ENCODE measurements around the gene CD300E.
A peak's percentile ranks its signal among the peaks of the same experiment; 100 is the strongest.
"Not testable (repeated sequence)": the region's sequence is repeated elsewhere in the genome, so short reads cannot be mapped to it uniquely, and the experiment has no call there.

CD300E gene

GRCh38 chr17:74623693-74624093 is at the start of gene CD300E:
CD300E (minus strand) TSS chr17:74623738; CDS start chr17:74623621, 117 bp downstream.
- no peak for DNase-seq (ENCODE audit: low read depth in 2 of 2)

GRCh38 chr17:74671031-74671771 is 47.7 kb upstream of the CD300E start:
- DNase-seq (ENCODE audit: low read depth in 2 of 2) = peak; percentile 65 to 76

DNA sequence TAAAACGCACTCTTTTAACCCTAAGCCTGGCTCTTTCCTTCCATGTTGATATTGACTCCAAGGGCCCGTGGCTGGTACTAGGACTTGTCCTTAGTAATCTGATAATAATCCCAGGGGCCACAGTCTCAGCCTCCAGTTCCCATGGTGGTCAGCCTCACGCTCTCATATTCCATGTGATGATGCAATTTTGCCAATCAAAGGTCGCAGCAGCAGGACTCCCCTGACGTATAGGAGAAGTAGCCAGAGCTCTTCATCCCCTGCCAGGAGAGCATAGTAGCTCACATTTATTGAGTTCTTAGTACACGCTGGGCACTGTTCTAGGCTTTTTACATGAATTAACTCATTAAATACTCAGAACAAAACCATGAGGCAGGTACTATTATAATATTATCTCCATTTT is 46.8 kb upstream of the CD300E start:
- DNase-seq (ENCODE audit: low read depth in 2 of 2) = no peak

DNA sequence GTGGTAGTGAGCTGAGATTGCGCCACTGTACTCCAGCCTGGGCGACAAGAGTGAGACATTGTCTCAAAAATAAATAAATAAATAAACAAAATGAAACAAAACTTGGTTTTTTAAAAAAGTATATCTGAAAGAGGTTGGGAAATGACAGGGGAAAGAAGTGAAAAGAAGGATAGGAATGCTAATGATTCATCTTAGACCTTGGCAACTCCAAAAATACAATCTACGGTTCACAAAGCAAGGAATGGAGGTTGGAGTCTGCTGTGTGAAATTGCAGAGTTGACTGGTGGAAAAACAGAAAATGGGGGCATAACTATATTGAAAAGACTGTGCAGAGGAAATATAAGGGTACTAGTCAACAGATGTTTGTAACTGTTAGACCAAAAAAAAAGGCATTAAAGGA is 40.0 kb upstream of the CD300E start:
- DNase-seq (ENCODE audit: low read depth in 2 of 2) = no peak

GRCh38 chr17:74659889-74660288 is 36.4 kb upstream of the CD300E start:
- no peak for DNase-seq (ENCODE audit: low read depth in 2 of 2)

GRCh38 chr17:74658620-74659019 is 35.1 kb upstream of the CD300E start:
- DNase-seq (ENCODE audit: low read depth in 2 of 2) = no peak

GRCh38 chr17:74654742-74655141 is 31.2 kb upstream of the CD300E start:
- DNase-seq (ENCODE audit: low read depth in 2 of 2) = no peak

DNA sequence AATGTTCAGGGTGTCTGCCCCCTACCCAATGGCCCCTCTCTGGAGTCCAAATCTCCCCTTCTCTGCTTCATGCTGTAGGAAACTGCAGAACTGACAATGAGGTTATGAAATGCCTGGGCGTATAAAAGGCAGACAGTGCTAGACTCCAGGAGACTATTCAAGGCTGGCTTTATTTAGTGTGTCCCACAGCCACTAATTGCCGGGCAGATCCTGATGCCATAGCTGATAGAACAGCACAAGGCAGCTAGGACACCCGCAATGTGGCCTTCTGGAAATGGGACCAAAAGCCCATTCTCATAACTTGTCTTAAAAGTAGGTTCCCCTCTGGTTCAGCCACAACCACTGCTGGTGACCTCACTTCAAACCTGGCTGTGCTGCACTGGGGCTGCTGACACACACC is 28.5 kb upstream of the CD300E start:
- no peak for DNase-seq (ENCODE audit: low read depth in 2 of 2)

DNA sequence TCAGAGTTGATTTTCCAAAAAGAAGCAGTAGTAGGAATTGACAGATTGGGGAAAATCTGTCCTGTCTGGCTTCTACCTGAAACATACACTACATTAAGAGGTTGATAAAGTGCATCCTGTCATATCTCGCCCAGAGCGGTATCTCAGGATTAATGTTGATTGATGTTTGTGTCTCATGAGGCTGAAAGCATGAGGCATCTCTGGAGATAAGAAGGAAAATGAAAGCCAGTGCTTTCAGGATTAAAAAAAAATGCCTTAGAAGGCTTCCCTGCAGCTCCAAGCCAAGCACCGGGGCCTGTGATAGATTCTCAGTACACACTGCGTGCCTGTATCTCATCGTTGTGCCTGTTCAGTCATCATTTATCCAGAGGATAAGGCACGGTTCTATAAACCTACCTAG is 26.4 kb upstream of the CD300E start:
- DNase-seq (ENCODE audit: low read depth in 2 of 2) = no peak

- DNase-seq (ENCODE audit: low read depth in 2 of 2) = no peak
Observed at GRCh38 chr17:74647871-74648672, 24.5 kb upstream of the CD300E start.

GRCh38 chr17:74646231-74646630 is 22.7 kb upstream of the CD300E start:
- no peak for DNase-seq (ENCODE audit: low read depth in 2 of 2)

GRCh38 chr17:74645010-74645409 is 21.5 kb upstream of the CD300E start:
- no peak for DNase-seq (ENCODE audit: low read depth in 2 of 2)

DNA sequence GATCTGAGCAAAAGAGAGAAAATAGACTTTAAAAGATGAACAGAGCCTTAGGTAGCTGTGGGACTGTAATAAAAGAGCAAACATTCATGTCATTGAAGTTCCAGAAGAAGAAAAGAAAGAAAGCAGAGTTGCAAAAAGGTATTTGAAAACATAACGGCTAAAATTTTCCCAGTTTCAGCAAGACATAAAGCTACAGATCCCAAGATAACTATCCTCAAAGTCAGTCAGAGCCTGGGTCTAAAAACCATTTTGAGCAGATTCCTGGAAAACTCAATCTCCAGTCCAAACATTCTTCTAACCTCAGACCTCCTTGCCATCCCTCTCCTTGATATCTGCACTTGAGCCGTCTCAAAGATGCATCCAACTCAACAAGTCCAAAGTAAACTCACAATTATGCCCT is 20.9 kb upstream of the CD300E start:
- no peak for DNase-seq (ENCODE audit: low read depth in 2 of 2)

DNA sequence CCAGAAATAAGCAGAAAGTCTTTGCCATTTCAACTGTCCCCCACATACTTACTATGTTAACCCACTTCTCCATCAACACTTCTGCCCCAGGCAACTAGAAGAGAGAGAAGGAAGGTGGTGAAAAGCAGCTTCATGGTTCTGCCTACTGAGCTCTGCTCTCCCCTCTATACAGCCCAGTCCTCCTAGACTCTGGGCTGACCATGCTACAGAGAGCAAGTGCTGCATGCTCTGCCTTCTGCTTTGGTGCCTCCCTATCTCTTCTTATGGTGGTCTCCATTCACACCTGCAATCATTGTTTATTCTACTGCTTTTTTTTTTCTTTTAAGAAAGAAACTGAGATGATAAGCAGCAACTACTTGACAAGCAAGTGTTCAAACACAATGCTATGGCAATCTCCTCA is 20.3 kb upstream of the CD300E start:
- no peak for DNase-seq (ENCODE audit: low read depth in 2 of 2)

DNA sequence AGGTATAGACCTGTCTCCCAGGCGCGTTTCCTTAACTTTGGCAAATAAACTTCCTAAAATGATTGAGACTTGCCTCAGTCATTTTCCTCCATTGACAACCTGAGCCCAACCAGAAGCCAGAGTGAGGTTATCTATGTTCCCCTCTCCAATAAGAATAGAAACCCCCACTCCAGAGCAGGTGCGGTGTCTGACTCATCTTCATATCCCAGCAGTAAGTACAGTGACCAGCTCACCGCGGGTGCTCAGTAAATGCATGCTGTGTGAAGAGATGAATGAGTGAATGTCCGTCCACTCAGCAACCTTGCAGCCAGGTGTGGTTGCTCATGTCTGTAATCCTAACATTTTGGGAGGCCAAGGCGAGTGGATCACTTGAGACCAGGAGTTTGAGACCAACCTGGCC is 19.5 kb upstream of the CD300E start:
- DNase-seq (ENCODE audit: low read depth in 2 of 2) = no peak

GRCh38 chr17:74642556-74642955 is 19.0 kb upstream of the CD300E start:
- no peak for DNase-seq (ENCODE audit: low read depth in 2 of 2)

GRCh38 chr17:74641958-74642298 is 18.4 kb upstream of the CD300E start:
- DNase-seq (ENCODE audit: low read depth in 2 of 2) = no peak

DNA sequence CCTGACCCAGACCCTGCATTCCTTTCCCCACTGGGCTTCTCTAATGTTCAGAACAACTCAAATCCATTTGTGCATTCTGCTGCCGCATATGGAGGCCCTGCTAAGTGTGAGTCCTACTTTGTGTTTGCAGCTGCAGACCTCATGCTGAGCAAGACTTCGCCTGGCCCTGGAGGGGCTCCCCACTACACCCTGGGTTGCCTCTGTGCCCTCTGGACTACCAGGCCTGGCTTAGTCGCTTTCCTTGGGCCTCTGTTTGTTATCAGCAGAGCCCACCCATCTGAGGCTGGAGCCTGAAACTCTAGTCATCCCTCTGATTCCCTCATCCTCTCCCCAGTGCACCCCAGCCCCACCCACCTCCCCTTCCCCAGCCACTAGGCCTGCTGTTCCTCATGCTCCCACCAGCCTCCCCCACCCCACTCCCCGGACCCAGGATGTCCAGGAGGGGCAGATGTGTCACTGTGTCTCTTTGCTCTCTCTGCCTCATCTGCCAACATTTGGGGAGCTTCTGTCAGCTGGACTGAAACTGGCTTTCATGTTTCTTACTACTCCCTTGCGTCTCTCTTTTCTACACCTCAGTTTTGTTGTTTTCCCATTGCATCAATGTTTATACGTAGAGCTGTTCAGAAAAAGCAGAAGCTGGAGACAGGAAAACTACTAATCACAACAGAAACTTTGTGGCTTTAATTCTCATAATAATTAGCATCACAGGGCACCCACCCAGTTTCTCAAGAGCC is 17.9 kb upstream of the CD300E start:
- DNase-seq (ENCODE audit: low read depth in 2 of 2) = no peak

DNA sequence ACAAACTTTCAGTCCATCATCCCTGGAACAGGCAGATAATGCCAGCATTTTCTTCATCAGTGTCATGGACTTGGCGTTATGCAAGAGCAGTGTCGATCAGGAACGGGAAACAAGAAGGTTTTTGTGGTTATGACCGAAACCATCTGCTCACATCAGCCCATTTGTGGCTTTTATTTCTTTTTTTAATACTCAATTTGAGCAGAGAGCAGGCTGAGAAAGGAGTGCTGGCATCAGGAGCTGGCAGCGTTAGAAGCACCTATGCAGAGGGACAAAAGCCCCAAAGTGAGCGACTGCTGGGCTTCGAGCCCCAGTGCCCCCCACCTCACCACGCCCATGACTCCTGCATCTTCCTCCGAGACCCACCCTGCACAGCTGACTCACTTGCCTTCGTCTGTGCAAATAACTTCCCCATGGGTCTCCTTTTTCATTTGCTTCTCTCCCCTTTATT is 16.2 kb upstream of the CD300E start:
- no peak for DNase-seq (ENCODE audit: low read depth in 2 of 2)

- DNase-seq (ENCODE audit: low read depth in 2 of 2) = no peak
Observed at GRCh38 chr17:74637926-74638325, 14.4 kb upstream of the CD300E start.

- DNase-seq (ENCODE audit: low read depth in 2 of 2) = no peak
Observed at GRCh38 chr17:74637265-74637664, 13.7 kb upstream of the CD300E start.

DNA sequence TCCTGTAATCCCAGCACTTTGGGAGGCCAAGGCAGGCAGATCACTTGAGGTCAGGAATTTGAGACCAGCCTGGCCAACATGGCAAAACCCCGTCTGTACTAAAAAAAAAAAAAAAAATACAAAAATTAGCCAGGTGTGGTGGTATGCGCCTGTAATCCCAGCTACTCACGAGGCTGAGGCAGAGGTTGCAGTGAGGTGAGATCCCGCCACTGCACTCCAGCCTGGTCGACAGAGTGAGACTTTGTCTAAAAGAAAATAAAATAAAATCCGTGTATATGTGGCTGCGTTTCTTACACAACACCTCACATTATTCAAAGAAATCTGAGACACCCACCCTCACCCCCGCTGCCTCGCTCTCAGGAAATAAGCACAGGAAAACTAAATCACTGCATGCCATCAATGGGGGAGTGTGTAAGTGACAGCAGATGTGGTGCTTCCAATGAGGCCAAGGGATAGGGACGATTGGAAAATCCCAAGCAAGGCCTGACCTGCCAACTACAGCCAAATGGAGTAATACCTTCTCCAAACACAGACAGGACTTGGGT is 13.1 kb upstream of the CD300E start:
- DNase-seq (ENCODE audit: low read depth in 2 of 2) = not testable (repeated sequence)
